HEK293 (cell line): ENCODE results near the gene PLEKHH3.

Experiments used
- CTCF ChIA-PET: fragments of 350-600 bp; formaldehyde crosslinking; extraction: SDS; loops from one replicate; lab custom pipeline; 2021; ENCODE audit warnings: antibody characterized with exemption; lab: Yijun Ruan, JAX
- POLR2A ChIA-PET: fragments of 300-600 bp; formaldehyde crosslinking; extraction: SDS; loops from one replicate; lab custom pipeline; 2020; ENCODE audit warnings: antibody characterized with exemption, inconsistent platforms; lab: Yijun Ruan, JAX
- H3K27ac ChIP-seq: fragments of 200-500 bp; sonication (Bioruptor generic); 2 replicates; pipeline ENCODE4 v1.5.1; 2014; ENCODE audit warnings: low read depth, low read length, control low read depth, inconsistent platforms; ENCODE audit errors: extremely low read depth
- H3K36me3 ChIP-seq, 2 experiments: fragments of 200-500 bp in 1 of 2; sonication (Bioruptor generic) in 1 of 2; 1 replicate in 1 of 2; 2 replicates in 1 of 2; pipeline ENCODE4 v1.5.1; 2014 to 2017; ENCODE audit warnings: inconsistent platforms in 2 of 2, low read length in 2 of 2; ENCODE audit not compliant: control insufficient read depth in 2 of 2, insufficient read depth in 1 of 2
- H3K4me1 ChIP-seq: fragments of 200-500 bp; sonication (Bioruptor generic); 2 replicates; pipeline ENCODE4 v1.5.1; 2014; ENCODE audit warnings: mild to moderate bottlenecking, low read length, inconsistent platforms; ENCODE audit not compliant: control insufficient read depth, insufficient read depth
- H3K4me3 ChIP-seq: 2 replicates; pipeline ENCODE4 v1.5.1; 2011; ENCODE audit warnings: low read depth, mild to moderate bottlenecking, control low read depth, low read length, moderate library complexity
- H3K9me3 ChIP-seq: fragments of 200-500 bp; sonication (Bioruptor generic); 2 replicates; pipeline ENCODE4 v1.5.1; 2014; ENCODE audit warnings: low read depth, low read length, inconsistent platforms; ENCODE audit not compliant: control insufficient read depth, insufficient read depth
- GLI4 ChIP-seq: fragments of 450-650 bp; formaldehyde crosslinking; IDR thresholded peaks from 2 replicates; pipeline ENCODE4 v1.5.1; 2016; ENCODE audit warnings: missing biosample characterization, missing genetic modification characterization
- GLIS2 ChIP-seq: fragments of 450-650 bp; formaldehyde crosslinking; IDR thresholded peaks from 2 replicates; pipeline ENCODE4 v1.5.1; 2016; ENCODE audit warnings: missing biosample characterization, missing genetic modification characterization
- KLF16 ChIP-seq: fragments of 450-650 bp; formaldehyde crosslinking; IDR thresholded peaks from 2 replicates; pipeline ENCODE4 v1.5.1; 2017; ENCODE audit warnings: missing biosample characterization, missing genetic modification characterization
- KLF8 ChIP-seq: fragments of 450-650 bp; formaldehyde crosslinking; IDR thresholded peaks from 2 replicates; pipeline ENCODE4 v1.5.1; 2016; ENCODE audit warnings: missing biosample characterization, missing genetic modification characterization
- MYNN ChIP-seq: fragments of 450-650 bp; formaldehyde crosslinking; IDR thresholded peaks from 2 replicates; pipeline ENCODE4 v1.5.1; 2016; ENCODE audit warnings: missing biosample characterization, missing genetic modification characterization, borderline replicate concordance
- TCF7L2 ChIP-seq: IDR thresholded peaks from 2 replicates; pipeline ENCODE4 v1.6.1; 2011; ENCODE audit warnings: low read depth, mild to moderate bottlenecking, inconsistent platforms, low read length, moderate library complexity, borderline replicate concordance
- ZNF202 ChIP-seq: fragments of 450-650 bp; formaldehyde crosslinking; IDR thresholded peaks from 2 replicates; pipeline ENCODE4 v1.5.1; 2016; ENCODE audit warnings: missing biosample characterization, missing genetic modification characterization, borderline replicate concordance
- ZNF37A ChIP-seq: fragments of 450-650 bp; IDR thresholded peaks from 2 replicates; pipeline ENCODE4 v1.5.1; 2018; ENCODE audit warnings: missing biosample characterization, missing genetic modification characterization
- ZNF404 ChIP-seq: fragments of 450-650 bp; formaldehyde crosslinking; IDR thresholded peaks from 2 replicates; pipeline ENCODE4 v1.5.1; 2017; ENCODE audit warnings: missing biosample characterization, missing genetic modification characterization
- ZNF558 ChIP-seq: fragments of 450-650 bp; formaldehyde crosslinking; IDR thresholded peaks from 2 replicates; pipeline ENCODE4 v1.5.1; 2016; ENCODE audit warnings: missing biosample characterization, missing genetic modification characterization
- ZNF596 ChIP-seq: fragments of 450-650 bp; IDR thresholded peaks from 2 replicates; pipeline ENCODE4 v1.5.0; 2018; ENCODE audit warnings: missing biosample characterization, mild to moderate bottlenecking, missing genetic modification characterization, moderate library complexity
- ZNF701 ChIP-seq: fragments of 450-650 bp; formaldehyde crosslinking; IDR thresholded peaks from 2 replicates; pipeline ENCODE4 v1.5.1; 2016; ENCODE audit warnings: missing biosample characterization, missing genetic modification characterization
- ZNF707 ChIP-seq: fragments of 450-650 bp; formaldehyde crosslinking; IDR thresholded peaks from 2 replicates; pipeline ENCODE4 v1.5.1; 2016; ENCODE audit warnings: missing biosample characterization, missing genetic modification characterization
- TF ChIP-seq, protein P1 (sequence below): fragments of 450-650 bp; formaldehyde crosslinking; IDR thresholded peaks from 2 replicates; pipeline ENCODE4 v1.5.1; 2016; ENCODE audit warnings: missing biosample characterization, missing genetic modification characterization, borderline replicate concordance
- TF ChIP-seq, protein P2 (sequence below): fragments of 450-650 bp; formaldehyde crosslinking; IDR thresholded peaks from 2 replicates; pipeline ENCODE4 v1.5.1; 2016; ENCODE audit warnings: missing biosample characterization, missing genetic modification characterization
- TF ChIP-seq, protein P3 (sequence below): fragments of 450-650 bp; formaldehyde crosslinking; IDR thresholded peaks from 2 replicates; pipeline ENCODE4 v1.5.1; 2016; ENCODE audit warnings: missing biosample characterization, missing genetic modification characterization

PLEKHH3 gene

GRCh38 chr17:42697108-42697811 is 20.5 kb upstream of the PLEKHH3 start (continued):
- TF ChIP-seq, protein P1, sequence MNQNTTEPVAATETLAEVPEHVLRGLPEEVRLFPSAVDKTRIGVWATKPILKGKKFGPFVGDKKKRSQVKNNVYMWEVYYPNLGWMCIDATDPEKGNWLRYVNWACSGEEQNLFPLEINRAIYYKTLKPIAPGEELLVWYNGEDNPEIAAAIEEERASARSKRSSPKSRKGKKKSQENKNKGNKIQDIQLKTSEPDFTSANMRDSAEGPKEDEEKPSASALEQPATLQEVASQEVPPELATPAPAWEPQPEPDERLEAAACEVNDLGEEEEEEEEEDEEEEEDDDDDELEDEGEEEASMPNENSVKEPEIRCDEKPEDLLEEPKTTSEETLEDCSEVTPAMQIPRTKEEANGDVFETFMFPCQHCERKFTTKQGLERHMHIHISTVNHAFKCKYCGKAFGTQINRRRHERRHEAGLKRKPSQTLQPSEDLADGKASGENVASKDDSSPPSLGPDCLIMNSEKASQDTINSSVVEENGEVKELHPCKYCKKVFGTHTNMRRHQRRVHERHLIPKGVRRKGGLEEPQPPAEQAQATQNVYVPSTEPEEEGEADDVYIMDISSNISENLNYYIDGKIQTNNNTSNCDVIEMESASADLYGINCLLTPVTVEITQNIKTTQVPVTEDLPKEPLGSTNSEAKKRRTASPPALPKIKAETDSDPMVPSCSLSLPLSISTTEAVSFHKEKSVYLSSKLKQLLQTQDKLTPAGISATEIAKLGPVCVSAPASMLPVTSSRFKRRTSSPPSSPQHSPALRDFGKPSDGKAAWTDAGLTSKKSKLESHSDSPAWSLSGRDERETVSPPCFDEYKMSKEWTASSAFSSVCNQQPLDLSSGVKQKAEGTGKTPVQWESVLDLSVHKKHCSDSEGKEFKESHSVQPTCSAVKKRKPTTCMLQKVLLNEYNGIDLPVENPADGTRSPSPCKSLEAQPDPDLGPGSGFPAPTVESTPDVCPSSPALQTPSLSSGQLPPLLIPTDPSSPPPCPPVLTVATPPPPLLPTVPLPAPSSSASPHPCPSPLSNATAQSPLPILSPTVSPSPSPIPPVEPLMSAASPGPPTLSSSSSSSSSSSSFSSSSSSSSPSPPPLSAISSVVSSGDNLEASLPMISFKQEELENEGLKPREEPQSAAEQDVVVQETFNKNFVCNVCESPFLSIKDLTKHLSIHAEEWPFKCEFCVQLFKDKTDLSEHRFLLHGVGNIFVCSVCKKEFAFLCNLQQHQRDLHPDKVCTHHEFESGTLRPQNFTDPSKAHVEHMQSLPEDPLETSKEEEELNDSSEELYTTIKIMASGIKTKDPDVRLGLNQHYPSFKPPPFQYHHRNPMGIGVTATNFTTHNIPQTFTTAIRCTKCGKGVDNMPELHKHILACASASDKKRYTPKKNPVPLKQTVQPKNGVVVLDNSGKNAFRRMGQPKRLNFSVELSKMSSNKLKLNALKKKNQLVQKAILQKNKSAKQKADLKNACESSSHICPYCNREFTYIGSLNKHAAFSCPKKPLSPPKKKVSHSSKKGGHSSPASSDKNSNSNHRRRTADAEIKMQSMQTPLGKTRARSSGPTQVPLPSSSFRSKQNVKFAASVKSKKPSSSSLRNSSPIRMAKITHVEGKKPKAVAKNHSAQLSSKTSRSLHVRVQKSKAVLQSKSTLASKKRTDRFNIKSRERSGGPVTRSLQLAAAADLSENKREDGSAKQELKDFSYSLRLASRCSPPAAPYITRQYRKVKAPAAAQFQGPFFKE (tag by site-specific recombination), result no peak
- no peak for TF ChIP-seq ZNF558 (tag by site-specific recombination)

- ChIA-PET CTCF (interaction anchor here (1.8 kb wide), 1 partner anchor 15 kb away, joined by 6 read pairs; no protein-coding TSS in a partner anchor), POLR2A (interaction anchor here (0.5 kb wide), 1 partner anchor 71 kb away, joined by 3 read pairs; no protein-coding TSS in a partner anchor)
- Histone ChIP-seq H3K36me3 (peaks cover 15 to 66% of the 10 kb centered on the region in 2 experiments; a peak in 2 of 3 replicates), H3K27ac (no peak overlapping the region), H3K4me3 (no peak overlapping the region), H3K9me3 (no peaks in the 10 kb centered on the region), H3K4me1 (no peaks in the 10 kb centered on the region)
- TF ChIP-seq, protein P2, sequence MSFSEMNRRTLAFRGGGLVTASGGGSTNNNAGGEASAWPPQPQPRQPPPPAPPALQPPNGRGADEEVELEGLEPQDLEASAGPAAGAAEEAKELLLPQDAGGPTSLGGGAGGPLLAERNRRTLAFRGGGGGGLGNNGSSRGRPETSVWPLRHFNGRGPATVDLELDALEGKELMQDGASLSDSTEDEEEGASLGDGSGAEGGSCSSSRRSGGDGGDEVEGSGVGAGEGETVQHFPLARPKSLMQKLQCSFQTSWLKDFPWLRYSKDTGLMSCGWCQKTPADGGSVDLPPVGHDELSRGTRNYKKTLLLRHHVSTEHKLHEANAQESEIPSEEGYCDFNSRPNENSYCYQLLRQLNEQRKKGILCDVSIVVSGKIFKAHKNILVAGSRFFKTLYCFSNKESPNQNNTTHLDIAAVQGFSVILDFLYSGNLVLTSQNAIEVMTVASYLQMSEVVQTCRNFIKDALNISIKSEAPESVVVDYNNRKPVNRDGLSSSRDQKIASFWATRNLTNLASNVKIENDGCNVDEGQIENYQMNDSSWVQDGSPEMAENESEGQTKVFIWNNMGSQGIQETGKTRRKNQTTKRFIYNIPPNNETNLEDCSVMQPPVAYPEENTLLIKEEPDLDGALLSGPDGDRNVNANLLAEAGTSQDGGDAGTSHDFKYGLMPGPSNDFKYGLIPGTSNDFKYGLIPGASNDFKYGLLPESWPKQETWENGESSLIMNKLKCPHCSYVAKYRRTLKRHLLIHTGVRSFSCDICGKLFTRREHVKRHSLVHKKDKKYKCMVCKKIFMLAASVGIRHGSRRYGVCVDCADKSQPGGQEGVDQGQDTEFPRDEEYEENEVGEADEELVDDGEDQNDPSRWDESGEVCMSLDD (tag by site-specific recombination), result no peak
- TF ChIP-seq GLIS2 (no peak), GLI4 (no peak), ZNF707 (tag by site-specific recombination) (no peak), KLF8 (no peak), MYNN (tag by site-specific recombination) (no peak), ZNF37A (tag by site-specific recombination) (no peak), ZNF701 (no peak), KLF16 (tag by site-specific recombination) (no peak), ZNF202 (no peak)
- TF ChIP-seq, protein P3, sequence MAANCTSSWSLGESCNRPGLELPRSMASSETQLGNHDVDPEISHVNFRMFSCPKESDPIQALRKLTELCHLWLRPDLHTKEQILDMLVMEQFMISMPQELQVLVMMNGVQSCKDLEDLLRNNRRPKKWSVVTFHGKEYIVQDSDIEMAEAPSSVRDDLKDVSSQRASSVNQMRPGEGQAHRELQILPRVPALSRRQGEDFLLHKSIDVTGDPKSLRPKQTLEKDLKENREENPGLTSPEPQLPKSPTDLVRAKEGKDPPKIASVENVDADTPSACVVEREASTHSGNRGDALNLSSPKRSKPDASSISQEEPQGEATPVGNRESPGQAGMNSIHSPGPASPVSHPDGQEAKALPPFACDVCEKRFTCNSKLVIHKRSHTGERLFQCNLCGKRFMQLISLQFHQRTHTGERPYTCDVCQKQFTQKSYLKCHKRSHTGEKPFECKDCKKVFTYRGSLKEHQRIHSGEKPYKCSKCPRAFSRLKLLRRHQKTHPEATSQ (tag by site-specific recombination), result no peak
These were observed 18.7 kb upstream of the PLEKHH3 start for GRCh38 chr17:42695500-42695899.

DNA sequence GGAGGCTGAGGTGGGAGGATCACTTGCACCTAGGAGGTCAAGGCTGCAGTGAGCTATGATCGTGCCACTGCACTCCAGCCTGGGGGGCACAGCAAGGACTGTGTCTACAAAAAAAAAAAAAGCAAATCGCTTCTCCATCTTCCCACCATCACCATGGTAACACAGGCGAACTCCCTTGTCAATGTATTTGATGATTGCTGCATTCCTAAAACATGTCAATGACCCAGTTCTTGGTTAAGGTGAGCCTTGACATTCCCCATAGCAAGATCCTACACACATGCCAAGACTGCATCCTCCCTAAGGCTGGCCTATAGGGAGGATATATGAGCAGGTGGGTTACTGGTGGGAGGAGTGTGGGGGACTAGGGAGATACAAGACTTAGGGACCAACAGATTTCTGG is 17.7 kb upstream of the PLEKHH3 start:
- POLR2A ChIA-PET, result no interaction called here
- H3K27ac ChIP-seq, result no peak overlapping the region
- H3K9me3 ChIP-seq, result no peaks in the 10 kb centered on the region
- CTCF ChIA-PET, result interaction anchor here (0.6 to 0.7 kb wide), 2 partner anchors 11 to 67 kb away, joined by 3 read pairs; no protein-coding TSS in a partner anchor
- TF ChIP-seq ZNF404 (tag by site-specific recombination) (no peak), ZNF596 (tag by site-specific recombination) (no peak), TCF7L2 (no peak)
- H3K4me1 ChIP-seq, result no peaks in the 10 kb centered on the region
- H3K36me3 ChIP-seq, result peaks cover 19 to 63% of the 10 kb centered on the region in 2 experiments; a peak in 2 of 3 replicates
- no peak overlapping the region for H3K4me3 ChIP-seq
